HG02763 (cell line): ENCODE results near the gene ACSM2B.
"Not testable (repeated sequence)": the region's sequence is repeated elsewhere in the genome, so short reads cannot be mapped to it uniquely, and the experiment has no call there.

Experiments
- ATAC-seq: cut with Tn5 transposase; IDR thresholded peaks from one replicate; pipeline ENCODE4 v1.9.1; 2021; ENCODE audit warnings: mild to moderate bottlenecking, moderate library complexity; ENCODE audit not compliant: unreplicated experiment

Gene ACSM2B

GRCh38 chr16:20576145-20576544 is at the start of gene ACSM2B:
Gene ACSM2B, minus strand, starts transcription at chr16:20576367. Its CDS starts 11,522 bp downstream, at chr16:20564845.
- ATAC-seq = not testable (repeated sequence)

GRCh38 chr16:20624882-20625807 is 49.0 kb upstream of the ACSM2B start:
- ATAC-seq = no peak

- ATAC-seq = no peak
Observed at GRCh38 chr16:20624205-20624604, 48.0 kb upstream of the ACSM2B start.

- ATAC-seq = no peak
Observed at GRCh38 chr16:20622498-20622870, 46.3 kb upstream of the ACSM2B start.

GRCh38 chr16:20621406-20621805 is 45.2 kb upstream of the ACSM2B start:
- no peak for ATAC-seq

- no peak for ATAC-seq
Observed at GRCh38 chr16:20620770-20621169, 44.6 kb upstream of the ACSM2B start.

GRCh38 chr16:20620003-20620402 is 43.8 kb upstream of the ACSM2B start:
- no peak for ATAC-seq

- ATAC-seq = no peak
Observed at GRCh38 chr16:20617271-20617670, 41.1 kb upstream of the ACSM2B start.

- no peak for ATAC-seq
Observed at GRCh38 chr16:20614186-20615141, 38.3 kb upstream of the ACSM2B start.

- ATAC-seq = no peak
Observed at GRCh38 chr16:20613481-20614185, 37.5 kb upstream of the ACSM2B start.

- ATAC-seq = no peak
Observed at GRCh38 chr16:20612551-20613480, 36.6 kb upstream of the ACSM2B start.

GRCh38 chr16:20611975-20612481 is 35.9 kb upstream of the ACSM2B start:
- no peak for ATAC-seq

GRCh38 chr16:20611350-20611902 is 35.3 kb upstream of the ACSM2B start:
- no peak for ATAC-seq

GRCh38 chr16:20610892-20611349 is 34.8 kb upstream of the ACSM2B start:
- no peak for ATAC-seq

GRCh38 chr16:20610211-20610891 is 34.2 kb upstream of the ACSM2B start:
- ATAC-seq = no peak

GRCh38 chr16:20602205-20602604 is 26.0 kb upstream of the ACSM2B start:
- not testable (repeated sequence) for ATAC-seq

- not testable (repeated sequence) for ATAC-seq
Observed at GRCh38 chr16:20599475-20599874, 23.3 kb upstream of the ACSM2B start.

GRCh38 chr16:20598832-20599469 is 22.8 kb upstream of the ACSM2B start:
- ATAC-seq = no peak
